HG03378 (cell line): ENCODE results near the gene A4GALT.
A peak's percentile ranks its signal among the peaks of the same experiment; 100 is the strongest.
"Not testable (repeated sequence)": the region's sequence is repeated elsewhere in the genome, so short reads cannot be mapped to it uniquely, and the experiment has no call there.

Source experiments
- ATAC-seq: cut with Tn5 transposase; IDR thresholded peaks from one replicate; pipeline ENCODE4 v1.9.1; 2021; ENCODE audit warnings: mild to moderate bottlenecking, moderate library complexity; ENCODE audit not compliant: unreplicated experiment

A4GALT gene

DNA sequence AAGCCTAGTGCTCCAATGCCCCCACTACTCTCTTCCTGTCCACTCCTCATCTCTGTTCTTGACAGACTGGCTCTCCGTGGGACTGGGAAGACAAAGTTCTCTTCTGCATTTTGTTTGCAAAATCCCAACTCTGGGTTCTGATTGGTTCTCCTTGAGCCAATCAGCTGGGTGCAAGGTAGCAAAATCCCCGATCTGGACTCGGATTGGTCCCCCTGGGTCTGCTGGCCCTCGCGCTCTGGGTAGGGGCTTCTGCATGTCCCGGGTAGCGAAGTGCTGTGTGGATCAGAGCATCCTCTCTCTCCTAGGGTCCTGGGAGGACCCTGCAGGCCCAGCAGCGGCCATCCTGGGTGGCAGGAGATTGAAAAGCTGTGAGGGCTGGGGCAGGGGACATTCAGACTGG is 22.3 kb upstream of the A4GALT start:
- no peak for ATAC-seq

DNA sequence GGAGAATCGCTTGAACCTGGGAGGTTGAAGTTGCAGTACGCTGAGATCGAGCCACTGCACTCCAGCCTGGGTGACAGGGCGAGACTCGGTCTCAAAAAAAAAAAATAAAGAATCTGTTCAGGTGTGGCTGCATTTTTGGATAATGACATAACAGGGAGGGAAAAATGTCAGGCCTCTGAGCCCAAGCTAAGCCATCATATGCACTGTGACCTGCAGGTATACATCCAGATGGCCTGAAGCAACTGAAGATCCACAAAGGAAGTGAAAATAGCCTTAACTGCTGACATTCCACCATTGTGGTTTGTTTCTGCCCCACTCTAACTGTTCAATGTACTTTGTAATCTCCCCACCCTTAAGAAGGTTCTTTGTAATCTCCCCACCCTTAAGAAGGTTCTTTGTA is 19.6 kb upstream of the A4GALT start:
- not testable (repeated sequence) for ATAC-seq

DNA sequence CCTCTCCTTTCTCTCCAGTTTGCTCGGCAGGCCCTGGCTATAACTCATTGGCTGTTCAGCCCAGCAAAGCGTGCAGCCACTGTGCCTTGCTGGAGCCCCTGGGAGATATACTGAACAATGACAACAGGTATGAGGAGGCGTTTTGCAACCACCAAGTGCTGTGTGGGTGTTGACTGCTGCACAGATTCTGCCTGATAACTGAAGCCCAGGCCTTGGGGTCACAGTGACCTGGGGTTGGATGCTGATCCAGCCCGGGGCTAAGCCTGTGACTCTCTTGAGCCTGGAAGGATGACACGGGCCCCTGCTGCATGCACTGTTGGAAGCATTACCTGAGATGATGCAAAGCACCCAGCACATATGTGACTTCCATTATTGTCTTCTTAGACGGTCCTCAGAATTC is 13.7 kb upstream of the A4GALT start:
- no peak for ATAC-seq

DNA sequence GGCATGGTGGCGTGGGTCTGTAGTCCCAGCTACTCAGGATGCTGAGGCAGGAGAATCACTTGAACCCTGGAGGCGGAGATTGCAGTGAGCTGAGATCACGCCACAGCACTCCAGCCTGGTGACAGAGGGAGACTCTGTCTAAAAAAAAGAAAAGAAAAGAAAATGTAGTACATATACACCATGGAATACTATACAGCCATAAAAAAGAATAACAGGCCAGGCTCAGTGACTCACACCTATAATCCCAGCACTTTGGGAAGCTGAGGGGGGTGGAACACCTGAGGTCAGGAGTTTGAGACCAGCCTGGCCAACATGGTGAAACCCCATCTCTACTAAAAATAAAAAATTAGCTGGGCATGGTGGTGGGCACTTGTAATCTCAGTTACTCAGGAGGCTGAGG is 12.7 kb upstream of the A4GALT start:
- not testable (repeated sequence) for ATAC-seq

DNA sequence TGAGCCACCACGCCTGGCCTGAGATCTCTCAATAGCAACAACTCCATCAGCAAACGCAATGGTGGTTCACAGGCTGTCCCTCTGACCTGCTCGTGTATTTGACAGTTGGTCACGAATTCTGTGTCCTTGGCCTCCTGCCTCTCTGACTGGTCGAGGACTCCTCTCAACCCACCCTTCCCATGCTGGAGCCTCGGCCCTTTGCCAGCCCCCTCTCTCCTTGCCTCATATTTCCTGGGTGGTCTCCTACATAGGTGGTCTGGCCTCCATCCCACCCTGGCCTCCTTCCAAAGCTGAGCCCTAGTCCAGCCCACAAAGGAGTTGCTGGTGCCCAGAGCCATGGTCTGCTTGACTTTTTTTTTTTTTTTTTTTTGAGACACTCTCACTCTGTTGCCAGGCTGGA is 11.4 kb upstream of the A4GALT start:
- ATAC-seq, result no peak

DNA sequence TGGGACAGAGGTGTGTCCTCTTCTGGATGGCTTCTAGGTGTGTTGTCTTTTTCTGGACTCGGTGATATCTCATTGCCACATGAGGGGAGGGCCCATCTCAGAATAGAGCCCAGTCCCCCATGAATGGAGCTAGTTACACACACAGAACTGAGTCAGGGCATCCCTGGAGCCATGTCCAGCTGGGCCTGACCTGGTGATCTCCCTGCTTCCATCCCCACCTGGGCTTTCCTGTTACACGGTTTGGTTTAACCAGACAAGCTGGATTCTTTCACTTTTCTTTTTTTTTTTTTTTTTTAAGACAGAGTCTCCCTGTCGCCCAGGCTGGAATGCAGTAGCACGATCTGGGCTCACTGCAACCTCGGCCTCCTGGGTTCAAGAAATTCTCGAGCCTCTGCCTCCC is 6.1 kb upstream of the A4GALT start:
- no peak for ATAC-seq

DNA sequence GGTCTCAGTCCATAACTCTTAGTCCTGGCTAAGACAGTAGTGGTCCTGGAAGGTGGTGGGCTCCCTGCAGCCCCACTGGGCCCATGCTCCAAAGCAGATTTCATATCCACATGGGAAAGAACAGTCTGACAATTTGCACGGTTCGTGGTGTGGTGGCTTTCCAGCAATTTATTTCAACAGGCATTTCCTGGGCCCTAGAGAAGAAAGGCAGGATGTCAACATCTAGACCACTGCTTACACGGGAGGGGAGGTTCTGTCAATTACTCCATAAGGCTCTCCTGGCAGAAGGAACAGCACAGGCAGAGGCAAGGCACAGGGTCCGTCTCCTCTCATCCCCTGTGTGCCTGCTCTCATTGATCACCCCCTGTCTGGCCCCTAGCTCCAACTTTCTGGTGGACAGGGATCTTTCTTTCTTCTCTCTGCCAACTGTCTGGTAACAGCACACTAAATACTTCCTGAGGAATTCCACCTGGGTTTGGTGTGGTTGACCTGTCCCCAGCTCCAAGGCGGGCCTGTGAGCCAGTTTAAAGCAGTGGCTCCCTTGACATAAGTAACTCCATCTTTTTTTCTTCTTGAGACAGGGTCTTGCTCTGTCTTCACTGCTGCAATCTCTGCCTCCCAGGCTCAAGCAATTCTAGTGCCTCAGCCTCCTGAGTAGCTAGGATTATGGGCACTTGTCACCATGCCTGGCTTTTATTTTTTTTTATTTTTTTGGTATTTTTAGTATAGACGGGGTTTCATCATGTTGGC is 5.1 kb upstream of the A4GALT start:
- no peak for ATAC-seq

DNA sequence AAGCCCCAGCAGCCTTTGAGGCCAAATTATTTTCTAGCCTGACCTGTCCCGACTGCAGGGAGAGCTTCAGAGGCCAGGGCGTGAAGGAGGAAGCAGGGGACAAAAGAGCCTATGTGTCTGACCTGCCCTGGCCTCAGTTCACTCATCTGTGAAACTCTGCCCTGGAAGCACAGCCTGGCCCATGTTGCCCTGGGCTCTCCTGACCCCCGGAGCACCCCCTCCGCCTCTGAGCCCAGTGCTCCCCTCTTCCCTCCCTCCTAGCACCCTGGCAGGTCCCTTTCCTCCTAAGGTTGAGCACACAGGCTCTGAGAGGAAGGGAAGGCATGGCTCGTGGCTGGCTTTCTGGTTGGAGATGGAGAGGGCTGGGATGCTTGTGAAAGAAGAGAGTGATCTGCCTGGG is 3.4 kb upstream of the A4GALT start:
- ATAC-seq, result no peak

DNA sequence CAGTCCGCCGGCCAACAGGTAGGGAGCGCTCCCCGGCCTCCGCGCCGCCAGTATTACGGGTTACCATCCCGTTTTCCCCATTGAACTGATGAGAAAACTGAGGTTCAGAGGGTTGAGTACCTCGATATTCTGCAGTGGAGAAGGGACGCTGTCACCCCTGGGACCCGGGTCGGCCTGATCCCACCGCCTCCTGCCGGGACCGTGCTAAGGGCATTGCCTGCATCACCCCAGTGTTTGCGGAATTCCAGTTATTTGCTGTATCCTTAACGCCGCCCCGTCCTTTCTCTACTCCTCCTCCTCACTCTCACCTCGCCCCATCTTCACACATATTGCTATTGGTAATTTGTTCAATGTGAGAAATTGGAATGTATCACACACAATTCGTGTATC is 370 bp upstream of the A4GALT start:
- ATAC-seq, result no peak

DNA sequence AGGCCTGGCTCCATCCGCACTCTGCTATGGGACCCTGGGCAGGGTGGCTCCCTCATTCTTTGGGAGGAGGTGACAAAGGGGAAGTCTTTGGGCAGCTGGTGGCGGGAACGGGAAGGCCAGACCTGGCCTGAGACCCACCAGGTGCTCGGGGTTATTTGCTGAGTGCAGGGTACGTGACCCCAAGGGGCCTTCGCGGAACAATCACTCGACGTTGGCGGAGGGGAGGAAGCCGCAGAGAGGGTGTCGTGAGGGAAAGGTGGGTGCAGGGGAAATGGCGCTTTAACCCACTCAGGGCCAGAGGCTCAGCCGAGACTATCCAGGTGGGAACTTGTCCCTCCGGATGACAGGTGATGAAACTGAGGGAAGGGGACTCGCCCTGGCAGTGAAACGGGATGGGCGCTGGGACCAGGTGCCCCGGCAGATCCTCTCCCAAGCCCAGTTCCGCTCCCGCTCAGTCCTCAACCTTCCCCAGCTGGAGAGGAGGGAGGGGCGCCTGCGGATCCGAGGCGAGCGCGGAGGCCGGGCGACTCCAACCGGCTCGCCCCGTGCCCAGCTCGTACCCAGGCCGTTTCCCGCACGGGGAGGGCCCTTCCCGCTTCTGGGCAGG is 911 bp downstream of the A4GALT start:
- no peak for ATAC-seq

DNA sequence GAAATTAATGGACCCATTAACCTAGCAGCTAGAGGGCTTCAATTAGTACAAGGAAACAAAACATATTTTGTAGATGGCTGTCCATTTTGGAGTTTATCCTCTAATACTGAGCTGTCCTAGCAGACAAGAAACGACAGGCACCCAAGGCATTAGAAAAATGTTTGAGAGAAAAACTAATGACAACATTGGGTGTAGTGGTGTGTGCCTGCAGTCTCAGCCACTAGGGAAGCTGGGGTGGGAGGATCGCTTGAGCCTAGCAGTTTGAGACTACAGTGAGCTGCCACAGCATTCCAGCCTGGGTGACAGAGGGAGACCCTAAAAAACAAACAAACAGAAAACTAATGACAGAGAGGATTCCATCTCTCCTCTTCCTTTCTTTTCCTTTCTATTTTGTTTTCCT is 1.5 kb downstream of the A4GALT start:
- no peak for ATAC-seq

DNA sequence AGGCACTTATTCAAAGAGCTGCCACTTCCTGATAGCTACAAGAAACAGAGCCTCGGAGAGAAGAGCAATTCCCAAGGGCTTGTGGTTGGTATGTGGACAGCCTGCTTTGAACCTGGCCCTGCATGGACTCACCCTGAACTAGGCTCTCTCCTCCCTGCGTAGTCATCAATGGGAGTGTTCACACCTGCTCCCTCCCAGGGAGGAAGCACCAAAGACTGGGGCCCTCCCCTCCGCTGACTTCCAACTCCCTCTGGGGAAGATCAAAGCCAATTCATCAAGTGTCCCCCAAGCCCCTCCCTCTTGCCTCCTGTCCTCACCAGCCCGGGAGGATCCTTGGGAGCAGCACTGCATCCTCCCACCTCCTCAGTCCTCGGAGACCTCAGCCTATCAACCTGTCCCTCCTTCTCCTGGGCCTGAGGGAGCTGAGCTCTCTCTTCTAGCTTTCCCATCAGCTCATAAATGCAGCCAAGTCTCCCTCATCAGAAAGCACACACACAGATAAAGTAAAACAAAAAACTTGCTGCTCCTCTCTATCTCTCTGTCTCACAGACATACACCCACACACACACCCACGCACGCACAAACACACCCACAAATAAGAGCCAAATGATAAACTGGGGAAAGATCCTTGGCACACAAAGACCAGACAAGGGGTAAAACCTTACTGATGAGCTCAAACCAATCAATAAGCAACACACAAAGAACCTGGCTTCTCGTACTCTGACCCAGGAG is 3.3 kb downstream of the A4GALT start:
- no peak for ATAC-seq

DNA sequence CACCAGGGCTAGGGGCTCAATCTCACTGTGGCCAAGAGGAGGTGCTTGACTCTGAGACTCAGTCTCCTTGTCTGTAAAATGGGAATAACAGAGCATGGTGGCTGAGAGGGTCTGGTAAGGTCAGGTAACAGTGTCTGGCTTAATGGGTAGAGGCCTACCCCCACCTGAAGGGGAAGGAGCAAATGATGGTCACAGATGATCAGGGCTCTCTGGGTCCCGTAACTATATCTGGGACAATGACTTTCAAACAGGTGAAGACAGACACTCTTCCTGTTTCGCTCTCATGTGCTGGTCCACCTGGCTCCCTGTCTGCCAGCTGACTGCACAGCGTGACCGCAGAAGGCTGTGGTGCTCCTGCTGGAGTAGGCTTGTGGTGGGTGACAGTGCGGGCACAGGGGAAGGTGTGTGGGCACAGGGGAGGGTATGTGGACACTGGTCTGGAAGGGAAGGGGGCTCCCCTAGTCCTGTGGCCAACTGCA is 4.0 kb downstream of the A4GALT start:
- ATAC-seq, result peak; percentile 39

DNA sequence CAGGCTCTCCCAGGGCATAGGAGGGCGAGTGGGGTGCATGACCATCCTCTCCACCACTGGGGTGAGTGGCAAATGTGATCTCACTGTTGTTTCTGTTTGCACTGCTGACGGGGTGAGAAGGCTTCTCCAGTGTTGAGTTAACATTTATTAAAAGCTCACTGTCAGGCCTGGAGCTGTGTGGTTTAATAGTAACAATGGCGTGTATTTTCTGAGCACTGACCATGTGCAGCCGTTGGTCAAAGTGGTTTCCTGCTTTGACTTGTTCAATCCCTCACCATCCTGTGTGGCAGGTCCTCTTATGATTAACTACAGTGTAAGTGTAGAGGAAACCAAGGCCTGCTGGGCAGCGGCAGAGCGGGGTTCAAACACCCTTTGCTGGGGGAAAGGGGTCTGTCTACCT is 4.4 kb downstream of the A4GALT start:
- ATAC-seq, result peak; percentile 35

DNA sequence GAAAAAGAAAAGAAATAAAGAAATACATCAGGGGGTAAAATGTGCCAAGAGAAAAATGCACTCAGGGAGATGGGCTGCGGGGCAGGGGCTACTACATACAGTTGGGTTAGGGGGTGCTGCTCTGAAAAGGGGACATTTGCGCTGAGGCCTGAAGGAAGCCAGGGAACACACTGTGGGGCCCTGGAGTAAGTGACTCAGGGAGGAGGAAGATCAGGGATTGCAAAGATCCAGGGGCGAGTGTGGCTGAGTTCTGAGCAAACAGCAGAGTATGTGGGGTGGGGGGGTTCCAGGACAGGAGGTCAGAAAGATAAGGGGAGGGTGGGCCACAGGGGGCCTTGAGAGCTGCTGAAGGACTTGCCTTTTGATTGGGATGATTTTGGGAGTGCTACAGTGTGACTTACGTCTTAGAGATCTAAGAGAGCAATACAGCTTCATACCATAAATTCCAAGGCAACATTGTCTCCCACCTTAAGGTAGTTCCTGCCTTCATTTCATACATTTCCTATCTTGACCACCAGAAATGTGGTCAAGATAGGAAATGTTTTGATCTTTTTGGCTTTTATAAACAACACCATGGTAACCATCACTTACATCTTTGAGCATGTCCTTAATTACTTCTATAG is 5.8 kb downstream of the A4GALT start:
- no peak for ATAC-seq

DNA sequence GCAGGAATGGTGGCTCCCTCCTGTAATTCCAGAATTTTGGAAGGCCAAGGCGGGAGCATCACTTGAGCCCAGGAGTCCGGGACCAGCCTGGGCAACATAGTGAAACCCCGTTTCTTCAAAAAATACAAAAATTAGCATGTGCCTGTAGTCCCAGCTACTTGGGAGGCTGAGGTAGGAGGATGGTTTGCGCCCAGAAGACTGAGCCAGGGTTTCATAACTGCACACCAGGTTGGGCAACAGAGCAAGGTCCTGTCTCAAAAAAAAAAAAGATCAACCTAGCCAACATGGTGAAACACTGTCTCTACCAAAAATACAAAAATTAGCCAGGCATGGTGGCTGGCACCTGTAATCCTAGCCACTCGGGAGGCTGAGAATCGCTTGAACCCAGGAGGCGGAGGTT is 6.4 kb downstream of the A4GALT start:
- ATAC-seq, result no peak

DNA sequence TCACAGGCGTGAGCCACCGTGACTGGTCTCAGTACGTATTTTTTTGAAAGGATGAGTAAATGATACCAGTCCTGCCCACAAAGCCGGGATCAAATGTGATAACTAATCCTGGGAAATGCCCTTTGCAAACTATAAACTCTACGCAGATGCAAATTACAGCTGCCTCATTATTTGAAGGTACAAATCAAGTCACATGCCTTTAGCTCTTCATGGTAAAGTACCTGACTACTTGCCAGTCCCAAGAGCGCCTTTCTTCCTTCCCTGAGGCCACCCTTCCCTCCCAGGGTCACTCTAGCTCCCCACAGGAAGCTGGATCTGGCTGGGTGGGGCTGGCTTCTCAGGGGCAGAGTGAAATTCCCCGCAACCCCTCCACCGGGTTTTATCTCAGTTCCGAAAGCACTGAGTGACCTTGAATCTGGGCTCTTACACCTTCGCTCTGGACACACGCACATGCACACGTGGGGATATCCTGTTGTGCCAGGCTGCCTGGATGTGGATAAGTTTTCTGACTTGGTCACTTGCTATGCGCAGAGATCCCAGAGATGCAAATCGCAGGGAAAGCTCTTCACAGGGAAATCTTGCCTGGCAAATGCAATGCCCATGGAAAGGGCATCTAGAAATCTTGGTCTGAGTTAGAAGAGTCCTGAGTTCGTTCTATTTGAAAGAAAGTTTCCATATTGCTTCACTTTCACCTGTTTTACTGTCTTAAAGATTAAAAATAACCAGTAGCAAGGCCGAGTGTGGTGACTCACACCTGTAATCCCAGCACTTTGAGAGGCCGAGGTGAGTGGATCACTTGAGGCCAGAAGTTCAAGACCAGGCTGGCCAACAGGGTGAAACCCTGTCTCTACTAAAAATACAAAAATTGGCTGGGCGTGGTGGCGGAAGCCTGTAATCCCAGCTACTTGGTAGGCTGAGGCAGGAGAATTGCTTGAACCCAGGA is 8.5 kb downstream of the A4GALT start:
- ATAC-seq, result no peak

DNA sequence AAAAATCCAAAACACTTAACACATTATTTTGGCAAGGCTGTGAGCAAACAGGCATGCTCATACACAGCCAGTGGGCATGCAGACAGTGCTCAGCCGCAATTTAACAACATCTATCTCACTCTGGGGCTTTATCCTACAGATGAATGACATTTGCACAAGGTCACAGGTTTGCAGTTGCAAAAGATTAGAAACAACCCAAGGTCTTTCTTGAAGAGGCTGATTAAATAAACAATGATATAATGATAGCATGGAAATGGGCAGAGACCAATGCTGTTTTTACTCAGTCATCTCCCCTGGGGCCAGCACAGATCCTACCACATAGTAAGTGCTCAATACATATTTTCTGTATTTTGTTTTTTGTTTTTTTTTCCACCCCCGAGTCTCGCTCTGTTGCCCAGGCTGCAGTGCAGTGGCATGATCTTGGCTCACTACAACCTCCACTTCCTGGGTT is 9.4 kb downstream of the A4GALT start:
- no peak for ATAC-seq

DNA sequence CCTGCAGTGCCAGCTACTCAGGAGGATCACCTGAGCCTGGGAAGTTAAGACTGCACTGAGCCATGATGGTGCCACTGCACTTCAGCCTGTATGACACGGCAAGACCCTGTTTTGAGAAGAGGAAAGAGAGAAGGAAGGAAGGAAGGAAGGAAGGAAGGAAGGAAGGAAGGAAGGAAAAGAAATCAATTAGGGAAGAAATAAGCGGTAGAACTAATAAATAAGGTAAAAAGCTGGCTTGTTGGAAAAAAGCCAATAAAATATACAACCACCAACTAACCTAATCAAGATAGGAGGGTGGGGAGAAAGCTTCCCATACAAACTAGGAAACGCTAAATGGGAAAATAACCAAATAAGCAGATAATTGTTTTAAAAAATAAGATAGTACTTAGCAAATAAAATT is 12.3 kb downstream of the A4GALT start:
- no peak for ATAC-seq

DNA sequence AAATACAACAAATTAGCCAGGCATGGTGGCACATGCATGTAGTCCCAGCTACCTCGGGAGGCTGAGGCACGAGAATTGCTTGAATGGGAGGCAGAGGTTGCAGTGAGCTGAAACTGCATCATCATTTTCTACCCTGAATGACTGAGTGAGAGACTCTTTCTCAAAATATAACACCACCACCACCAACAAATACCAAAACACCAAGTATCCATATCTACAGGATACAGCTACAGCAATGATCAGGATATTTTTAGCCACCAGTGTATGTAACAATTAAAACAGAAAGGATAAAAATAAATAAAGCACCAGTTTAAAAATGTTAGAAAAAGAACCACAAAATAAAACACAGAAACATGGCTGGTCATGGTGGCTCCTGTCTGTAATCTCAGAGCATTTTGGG is 13.2 kb downstream of the A4GALT start:
- no peak for ATAC-seq
